ENCODE results near the gene CTNNBL1. TPM values are rescaled to one million over a fixed set of nuclear protein-coding genes. Genes with fewer than 3 reads are reported as not detected.
A peak's percentile ranks its signal among the peaks of the same experiment; 100 is the strongest.
"Not testable (repeated sequence)": the region's sequence is repeated elsewhere in the genome, so short reads cannot be mapped to it uniquely, and the experiment has no call there.

The CTNNBL1 gene
- total and polyA plus RNA-seq, 7 experiments from 2014 or later: 41.7 to 93.4 (median 56.4) TPM

DNA sequence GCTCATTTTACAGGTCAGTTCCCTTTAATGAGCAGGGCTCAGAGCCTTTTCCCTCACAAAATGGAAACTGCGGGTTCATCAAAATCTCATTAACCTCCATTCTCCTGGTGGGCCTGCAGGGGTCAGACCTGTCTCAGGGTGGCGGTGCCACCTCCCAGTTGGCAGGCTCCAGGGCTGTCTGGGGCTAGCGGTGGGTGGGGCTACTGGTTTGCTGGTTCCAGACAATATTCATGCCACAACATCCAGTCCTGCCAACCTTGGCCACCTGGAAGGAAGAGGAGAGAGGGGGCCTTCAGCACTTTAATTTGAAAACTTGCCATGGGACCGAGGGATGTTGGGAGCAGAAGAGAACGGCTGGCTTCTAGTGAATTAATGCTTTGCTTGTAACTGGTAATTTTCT lies 41.9 kb upstream of the CTNNBL1 start:
- no peaks in the 10 kb centered on the region for H3K36me3 Mint-ChIP-seq
- Histone ChIP-seq H3K36me3 (ENCODE audit: control insufficient read depth in 2 of 3, insufficient read depth in 3 of 3, low read length in 3 of 3) (no peaks in the 10 kb centered on the region), H3K9me3 (ENCODE audit: control insufficient read depth in 2 of 3, low read length in 3 of 3) (no peaks in the 10 kb centered on the region), H3K27ac (ENCODE audit: low read depth, low read length) (no peak overlapping the region), H3K4me1 (ENCODE audit: control insufficient read depth in 2 of 2, insufficient read depth in 2 of 2, low read length in 2 of 2) (no peaks in the 10 kb centered on the region), H3K27me3 (ENCODE audit: control insufficient read depth in 2 of 2, insufficient read depth in 2 of 2, low read length in 2 of 2) (no peaks in the 10 kb centered on the region), H3K4me3 (ENCODE audit: low read length) (no peak overlapping the region)
- peaks cover 0 to 3% (median 0%) of the 10 kb centered on the region in 11 donors for H3K9me3 Mint-ChIP-seq
- intact Hi-C loops (cut with micrococcal nuclease): loop anchor here in 1 of 2 donors (5.0 kb wide), 1 partner anchor 570 kb away; no protein-coding TSS in a partner anchor
- H3K4me3 Mint-ChIP-seq: no peak overlapping the region
- DNase-seq (peak in 3 of 9 donors; percentile 2 to 24 (median 3)), ATAC-seq (peak; percentile 67)
- peaks cover 9 to 24% (median 20%) of the 10 kb centered on the region in 5 donors for H3K27me3 Mint-ChIP-seq
- ChIA-PET CTCF (no interaction called here), POLR2A (no interaction called here)
- H3K4me1 Mint-ChIP-seq: no peaks in the 10 kb centered on the region
- no peak overlapping the region for H3K27ac Mint-ChIP-seq

DNA sequence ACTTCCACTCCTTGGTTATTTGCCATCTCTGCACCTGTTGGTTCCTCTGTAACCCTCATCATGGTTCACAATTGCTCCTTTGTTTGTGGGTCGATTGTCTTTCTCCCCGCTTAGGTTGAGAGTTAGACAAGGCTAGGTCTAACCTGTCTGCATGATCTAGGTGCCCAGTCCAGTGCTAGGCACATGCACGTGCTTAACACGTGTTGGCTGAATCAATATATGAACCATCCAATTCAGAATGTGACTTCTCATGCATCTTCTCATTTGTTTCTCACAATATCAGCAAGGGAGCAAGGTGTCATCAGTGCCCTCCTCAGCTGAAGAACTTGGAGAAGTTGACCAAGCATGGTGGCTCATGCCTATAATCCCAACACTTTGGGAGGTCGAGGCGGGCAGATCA lies 36.9 kb upstream of the CTNNBL1 start:
- H3K36me3 Mint-ChIP-seq: no peaks in the 10 kb centered on the region
- Histone ChIP-seq H3K4me3 (ENCODE audit: low read length) (no peak overlapping the region), H3K36me3 (ENCODE audit: control insufficient read depth in 2 of 3, insufficient read depth in 3 of 3, low read length in 3 of 3) (no peaks in the 10 kb centered on the region), H3K27me3 (ENCODE audit: control insufficient read depth in 2 of 2, insufficient read depth in 2 of 2, low read length in 2 of 2) (no peaks in the 10 kb centered on the region), H3K9me3 (ENCODE audit: control insufficient read depth in 2 of 3, low read length in 3 of 3) (no peaks in the 10 kb centered on the region), H3K4me1 (ENCODE audit: control insufficient read depth in 2 of 2, insufficient read depth in 2 of 2, low read length in 2 of 2) (no peaks in the 10 kb centered on the region), H3K27ac (ENCODE audit: low read depth, low read length) (no peak overlapping the region)
- DNase-seq (no peak), ATAC-seq (no peak)
- ChIA-PET POLR2A (no interaction called here), CTCF (no interaction called here)
- peaks cover 0 to 3% (median 0%) of the 10 kb centered on the region in 11 donors for H3K9me3 Mint-ChIP-seq
- H3K27ac Mint-ChIP-seq: no peak overlapping the region
- H3K4me3 Mint-ChIP-seq: no peak overlapping the region
- peaks cover 0 to 20% (median 4%) of the 10 kb centered on the region in 5 donors for H3K27me3 Mint-ChIP-seq
- H3K4me1 Mint-ChIP-seq: no peaks in the 10 kb centered on the region
- intact Hi-C loops (cut with micrococcal nuclease): no loop called here

GRCh38 chr20:37657924-37658804 lies 35.7 kb upstream of the CTNNBL1 start:
- Mint-ChIP-seq H3K4me1 (no peaks in the 10 kb centered on the region), H3K4me3 (no peak overlapping the region), H3K36me3 (no peaks in the 10 kb centered on the region), H3K9me3 (peaks cover 0 to 3% (median 0%) of the 10 kb centered on the region in 11 donors), H3K27ac (no peak overlapping the region), H3K27me3 (peaks cover 0 to 18% (median 0%) of the 10 kb centered on the region in 5 donors)
- H3K4me3 ChIP-seq (ENCODE audit: low read length): no peak overlapping the region
- H3K27me3 ChIP-seq (ENCODE audit: control insufficient read depth in 2 of 2, insufficient read depth in 2 of 2, low read length in 2 of 2): no peaks in the 10 kb centered on the region
- H3K36me3 ChIP-seq (ENCODE audit: control insufficient read depth in 2 of 3, insufficient read depth in 3 of 3, low read length in 3 of 3): no peaks in the 10 kb centered on the region
- H3K9me3 ChIP-seq (ENCODE audit: control insufficient read depth in 2 of 3, low read length in 3 of 3): no peaks in the 10 kb centered on the region
- ATAC-seq (no peak), DNase-seq (no peak)
- ChIA-PET CTCF (no interaction called here), POLR2A (no interaction called here)
- H3K4me1 ChIP-seq (ENCODE audit: control insufficient read depth in 2 of 2, insufficient read depth in 2 of 2, low read length in 2 of 2): no peaks in the 10 kb centered on the region
- no peak overlapping the region for H3K27ac ChIP-seq (ENCODE audit: low read depth, low read length)
- intact Hi-C loops (cut with micrococcal nuclease): no loop called here

- Histone ChIP-seq H3K4me1 (ENCODE audit: control insufficient read depth in 2 of 2, insufficient read depth in 2 of 2, low read length in 2 of 2) (no peaks in the 10 kb centered on the region), H3K4me3 (ENCODE audit: low read length) (no peak overlapping the region), H3K9me3 (ENCODE audit: control insufficient read depth in 2 of 3, low read length in 3 of 3) (no peaks in the 10 kb centered on the region), H3K36me3 (ENCODE audit: control insufficient read depth in 2 of 3, insufficient read depth in 3 of 3, low read length in 3 of 3) (no peaks in the 10 kb centered on the region), H3K27ac (ENCODE audit: low read depth, low read length) (no peak overlapping the region), H3K27me3 (ENCODE audit: control insufficient read depth in 2 of 2, insufficient read depth in 2 of 2, low read length in 2 of 2) (no peaks in the 10 kb centered on the region)
- DNase-seq: no peak
- H3K36me3 Mint-ChIP-seq: peaks cover 0 to 5% (median 4%) of the 10 kb centered on the region in 5 donors
- ChIA-PET CTCF (no interaction called here), POLR2A (no interaction called here)
- intact Hi-C loops (cut with micrococcal nuclease): no loop called here
- H3K4me1 Mint-ChIP-seq: no peaks in the 10 kb centered on the region
- no peak overlapping the region for H3K4me3 Mint-ChIP-seq
- ATAC-seq: no peak
- H3K27ac Mint-ChIP-seq: no peak overlapping the region
- H3K9me3 Mint-ChIP-seq: peaks cover 3 to 21% (median 5%) of the 10 kb centered on the region in 11 donors
- peaks cover 4 to 14% (median 10%) of the 10 kb centered on the region in 5 donors for H3K27me3 Mint-ChIP-seq
These were observed 32.3 kb upstream of the CTNNBL1 start for GRCh38 chr20:37661519-37661918.

DNA sequence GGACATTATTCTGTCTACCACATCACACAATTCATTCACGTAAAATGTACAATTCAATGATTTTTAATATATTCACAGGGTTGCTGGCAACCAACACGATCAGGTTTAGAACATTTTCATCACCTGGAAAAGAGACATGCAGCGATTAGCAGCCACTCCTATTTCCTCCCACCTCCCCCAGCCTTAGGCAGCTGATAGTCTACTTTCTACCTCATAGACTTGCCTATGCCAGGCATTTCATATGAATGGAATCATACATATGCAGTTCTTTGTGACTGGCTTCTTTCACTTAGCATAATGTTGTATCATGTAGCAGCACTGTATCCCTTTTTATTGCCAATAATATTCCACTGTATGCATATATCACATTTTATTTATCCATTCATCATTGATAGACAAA lies 31.5 kb upstream of the CTNNBL1 start:
- H3K9me3 Mint-ChIP-seq: peaks cover 3 to 27% (median 5%) of the 10 kb centered on the region in 11 donors
- peaks cover 4 to 18% (median 5%) of the 10 kb centered on the region in 5 donors for H3K27me3 Mint-ChIP-seq
- POLR2A ChIA-PET: no interaction called here
- no peaks in the 10 kb centered on the region for H3K4me1 Mint-ChIP-seq
- peaks cover 0 to 5% (median 4%) of the 10 kb centered on the region in 5 donors for H3K36me3 Mint-ChIP-seq
- Histone ChIP-seq H3K36me3 (ENCODE audit: control insufficient read depth in 2 of 3, insufficient read depth in 3 of 3, low read length in 3 of 3) (no peaks in the 10 kb centered on the region), H3K9me3 (ENCODE audit: control insufficient read depth in 2 of 3, low read length in 3 of 3) (no peaks in the 10 kb centered on the region), H3K27me3 (ENCODE audit: control insufficient read depth in 2 of 2, insufficient read depth in 2 of 2, low read length in 2 of 2) (no peaks in the 10 kb centered on the region), H3K4me3 (ENCODE audit: low read length) (no peak overlapping the region), H3K27ac (ENCODE audit: low read depth, low read length) (no peak overlapping the region), H3K4me1 (ENCODE audit: control insufficient read depth in 2 of 2, insufficient read depth in 2 of 2, low read length in 2 of 2) (no peaks in the 10 kb centered on the region)
- H3K27ac Mint-ChIP-seq: no peak overlapping the region
- DNase-seq: no peak
- intact Hi-C loops (cut with micrococcal nuclease): no loop called here
- CTCF ChIA-PET: no interaction called here
- no peak overlapping the region for H3K4me3 Mint-ChIP-seq
- no peak for ATAC-seq

- CTCF ChIA-PET; intact Hi-C loops (cut with micrococcal nuclease); ATAC-seq: not testable (repeated sequence)
These were observed 29.2 kb upstream of the CTNNBL1 start for GRCh38 chr20:37664595-37664994.

DNA sequence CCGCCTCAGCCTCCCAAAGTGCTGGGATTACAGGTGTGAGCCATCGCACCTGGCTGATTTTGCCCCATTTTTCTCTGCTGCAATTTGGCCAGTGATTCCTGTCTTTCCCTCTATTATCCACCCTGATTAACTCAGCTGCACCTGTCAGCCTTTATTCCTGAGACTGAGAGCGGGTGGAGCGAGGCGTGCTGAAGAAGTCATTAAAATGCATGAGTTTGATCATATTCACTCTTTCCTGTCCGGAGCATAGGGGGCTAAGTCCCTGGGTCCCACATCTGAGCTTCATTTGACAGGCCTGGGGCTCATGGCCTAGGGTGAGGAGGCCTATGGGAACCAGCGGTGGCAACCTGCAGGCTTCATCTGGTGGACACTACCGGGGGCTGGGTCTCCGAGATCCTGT lies 25.7 kb upstream of the CTNNBL1 start:
- Histone ChIP-seq H3K4me1 (ENCODE audit: control insufficient read depth in 2 of 2, insufficient read depth in 2 of 2, low read length in 2 of 2) (no peaks in the 10 kb centered on the region), H3K27ac (ENCODE audit: low read depth, low read length) (no peak overlapping the region), H3K4me3 (ENCODE audit: low read length) (no peak overlapping the region), H3K27me3 (ENCODE audit: control insufficient read depth in 2 of 2, insufficient read depth in 2 of 2, low read length in 2 of 2) (no peaks in the 10 kb centered on the region), H3K9me3 (ENCODE audit: control insufficient read depth in 2 of 3, low read length in 3 of 3) (no peaks in the 10 kb centered on the region), H3K36me3 (ENCODE audit: control insufficient read depth in 2 of 3, insufficient read depth in 3 of 3, low read length in 3 of 3) (no peaks in the 10 kb centered on the region)
- H3K36me3 Mint-ChIP-seq: peaks cover 0 to 5% (median 4%) of the 10 kb centered on the region in 5 donors
- DNase-seq (no peak), ATAC-seq (no peak)
- CTCF ChIA-PET: no interaction called here
- intact Hi-C loops (cut with micrococcal nuclease): no loop called here
- peaks cover 3 to 31% (median 5%) of the 10 kb centered on the region in 11 donors for H3K9me3 Mint-ChIP-seq
- H3K4me3 Mint-ChIP-seq: no peak overlapping the region
- H3K4me1 Mint-ChIP-seq: peaks cover 0 to 3% (median 0%) of the 10 kb centered on the region in 7 donors
- H3K27ac Mint-ChIP-seq: no peak overlapping the region
- POLR2A ChIA-PET: interaction anchor here (0.6 kb wide), 1 partner anchor 54 kb away, joined by 3 read pairs; no protein-coding TSS in a partner anchor
- H3K27me3 Mint-ChIP-seq: peaks cover 12 to 52% (median 46%) of the 10 kb centered on the region in 5 donors

More at GRCh38 chr20:37664595-37664994, 29.2 kb upstream of the CTNNBL1 start:
- Mint-ChIP-seq H3K9me3 (peaks cover 3 to 31% (median 5%) of the 10 kb centered on the region in 11 donors), H3K27me3 (peaks cover 7 to 25% (median 20%) of the 10 kb centered on the region in 5 donors)
- POLR2A ChIA-PET; H3K27ac Mint-ChIP-seq; H3K4me3 ChIP-seq (ENCODE audit: low read length); H3K9me3 ChIP-seq (ENCODE audit: control insufficient read depth in 2 of 3, low read length in 3 of 3); H3K36me3 Mint-ChIP-seq; H3K27ac ChIP-seq (ENCODE audit: low read depth, low read length); H3K4me1 ChIP-seq (ENCODE audit: control insufficient read depth in 2 of 2, insufficient read depth in 2 of 2, low read length in 2 of 2); DNase-seq; H3K36me3 ChIP-seq (ENCODE audit: control insufficient read depth in 2 of 3, insufficient read depth in 3 of 3, low read length in 3 of 3); H3K4me1 Mint-ChIP-seq; H3K4me3 Mint-ChIP-seq; H3K27me3 ChIP-seq (ENCODE audit: control insufficient read depth in 2 of 2, insufficient read depth in 2 of 2, low read length in 2 of 2): not testable (repeated sequence)

All from naive thymus-derived CD4-positive, alpha-beta T cell (primary cell).